HG03521 (cell line): Measurements from ENCODE around the gene PIK3AP1.
"Not testable (repeated sequence)": the region's sequence is repeated elsewhere in the genome, so short reads cannot be mapped to it uniquely, and the experiment has no call there.

Source experiments
- ATAC-seq: cut with Tn5 transposase; IDR thresholded peaks from one replicate; pipeline ENCODE4 v1.9.1; 2021; ENCODE audit warnings: mild to moderate bottlenecking, moderate library complexity; ENCODE audit not compliant: unreplicated experiment

PIK3AP1 gene

DNA sequence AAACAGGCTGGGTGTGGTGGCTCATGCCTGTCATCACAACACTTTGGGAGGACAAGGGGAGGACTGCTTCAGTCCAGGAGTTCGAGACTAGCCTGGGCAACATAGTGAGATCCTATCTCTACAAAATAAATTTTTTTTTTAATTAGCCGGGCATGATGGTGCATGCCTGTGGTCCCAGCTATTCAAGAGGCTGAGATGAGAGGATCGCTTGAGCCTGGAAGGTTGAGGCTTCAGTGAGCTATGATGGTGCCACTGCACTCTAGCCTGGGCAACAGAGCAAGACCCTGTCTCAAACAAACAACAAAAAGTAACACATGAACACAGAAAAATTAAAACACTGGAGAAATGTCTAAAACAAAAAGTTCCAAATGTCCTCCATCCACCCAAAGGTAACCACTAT lies 22.9 kb downstream of the PIK3AP1 start:
- ATAC-seq, result no peak

- ATAC-seq, result no peak
Observed at GRCh38 chr10:96696845-96697425, 23.4 kb downstream of the PIK3AP1 start.

DNA sequence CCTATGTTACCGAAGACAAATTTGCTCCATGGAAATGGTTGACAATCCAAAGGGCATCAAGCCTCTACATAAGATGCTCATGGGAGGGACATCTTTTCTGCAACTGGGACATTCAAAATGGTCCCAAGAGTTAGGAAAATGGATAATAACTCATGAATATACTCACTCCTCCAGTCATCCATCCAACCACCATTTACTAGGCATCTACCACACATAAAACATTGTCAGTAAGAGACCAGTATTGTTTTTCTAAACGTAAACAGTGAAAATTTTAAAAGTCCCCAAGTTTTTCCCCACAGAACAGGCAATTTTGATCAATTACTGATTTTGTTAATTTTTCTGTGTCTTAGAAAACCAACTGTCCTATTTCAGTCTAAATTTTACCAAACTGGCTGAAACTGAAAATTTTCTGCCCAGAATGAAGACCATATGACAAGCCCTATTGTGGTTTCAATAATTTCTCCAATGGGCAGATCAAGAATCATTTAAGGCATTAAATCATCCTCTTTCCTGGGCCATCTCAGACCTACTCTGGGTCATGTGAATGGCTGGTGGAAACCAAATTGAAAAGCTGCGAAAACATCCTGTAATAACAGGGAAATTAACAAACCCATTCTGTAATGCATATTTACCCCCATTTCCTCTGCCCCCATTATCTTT lies 24.2 kb downstream of the PIK3AP1 start:
- no peak for ATAC-seq

- no peak for ATAC-seq
Observed at GRCh38 chr10:96695366-96695765, 24.9 kb downstream of the PIK3AP1 start.

- ATAC-seq, result no peak
Observed at GRCh38 chr10:96693431-96693830, 26.9 kb downstream of the PIK3AP1 start.

DNA sequence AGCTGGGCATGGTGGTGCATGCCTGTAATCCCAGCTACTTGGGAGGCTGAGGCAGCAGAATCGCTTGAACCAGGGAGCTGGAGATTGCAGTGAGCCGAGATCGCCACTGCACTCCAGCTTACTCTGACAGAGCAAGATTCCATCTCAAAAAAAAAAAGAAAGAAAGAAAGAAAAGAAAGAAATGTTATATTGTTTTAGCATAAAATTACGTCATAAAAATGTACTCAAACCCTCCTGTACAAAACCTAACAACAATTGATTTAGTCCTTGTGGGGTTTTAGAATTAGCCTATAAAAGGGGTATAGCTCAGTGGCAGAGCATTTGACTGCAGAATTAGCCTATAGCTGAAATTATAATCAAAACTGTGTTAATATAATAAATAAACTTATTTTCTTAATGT lies 27.9 kb downstream of the PIK3AP1 start:
- ATAC-seq, result no peak

DNA sequence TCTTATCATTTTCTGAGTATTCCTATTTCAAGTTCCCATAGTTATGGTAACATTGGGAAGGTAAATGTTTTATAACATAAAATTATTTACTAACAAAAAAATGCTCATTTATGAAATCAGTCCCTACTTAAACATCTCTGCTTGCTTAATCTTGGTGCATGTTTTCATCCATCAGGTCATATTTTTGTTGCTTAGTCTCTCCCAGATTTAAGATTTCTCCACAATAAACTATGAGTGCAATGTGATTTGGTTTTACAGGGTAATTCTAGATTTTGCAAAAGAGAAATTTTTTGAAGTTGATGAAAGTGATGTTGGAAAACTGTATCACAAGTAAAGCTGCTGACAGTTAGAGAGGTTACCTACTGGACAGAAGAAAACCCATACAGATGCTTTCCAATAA lies 28.6 kb downstream of the PIK3AP1 start:
- ATAC-seq, result no peak

GRCh38 chr10:96690755-96691730 lies 29.3 kb downstream of the PIK3AP1 start:
- ATAC-seq, result no peak

DNA sequence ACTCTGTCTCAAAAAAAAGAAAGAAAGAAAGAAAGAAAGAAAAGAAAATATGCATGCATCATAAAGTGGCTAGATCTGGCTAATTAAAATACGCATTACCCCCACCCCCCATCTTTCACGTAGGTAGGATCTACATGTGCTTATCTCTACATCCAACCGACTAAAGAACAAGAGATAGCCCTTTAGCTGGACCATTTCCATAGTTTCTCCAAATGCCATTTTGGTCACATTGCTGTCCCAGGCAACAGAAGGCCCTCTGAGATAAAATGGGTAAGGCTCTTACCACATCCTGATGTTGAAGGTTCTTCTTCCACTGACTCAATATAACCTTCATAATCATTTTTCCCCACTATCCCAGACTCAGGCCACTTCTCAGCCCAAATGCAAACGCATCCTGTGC lies 31.5 kb downstream of the PIK3AP1 start:
- no peak for ATAC-seq

- no peak for ATAC-seq
Observed at GRCh38 chr10:96687317-96688012, 32.8 kb downstream of the PIK3AP1 start.

DNA sequence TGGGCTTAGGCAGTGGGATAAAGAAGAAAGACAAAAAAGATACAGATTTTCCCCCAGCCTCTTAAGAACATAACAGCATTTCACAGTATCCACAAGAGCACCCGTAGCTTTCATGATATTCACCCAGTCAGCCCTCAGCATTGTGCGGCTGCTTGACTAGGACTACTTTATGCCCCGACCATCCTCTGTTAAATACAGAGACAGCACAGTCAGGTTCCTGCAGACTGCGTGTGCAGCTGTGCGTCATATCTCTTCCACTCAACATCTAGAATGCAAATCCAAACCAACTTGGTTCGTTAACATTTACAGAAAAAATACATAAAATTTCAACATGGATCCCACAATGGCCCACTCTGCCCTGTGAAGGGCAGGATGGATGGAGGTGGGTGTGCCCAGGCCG lies 33.8 kb downstream of the PIK3AP1 start:
- no peak for ATAC-seq

DNA sequence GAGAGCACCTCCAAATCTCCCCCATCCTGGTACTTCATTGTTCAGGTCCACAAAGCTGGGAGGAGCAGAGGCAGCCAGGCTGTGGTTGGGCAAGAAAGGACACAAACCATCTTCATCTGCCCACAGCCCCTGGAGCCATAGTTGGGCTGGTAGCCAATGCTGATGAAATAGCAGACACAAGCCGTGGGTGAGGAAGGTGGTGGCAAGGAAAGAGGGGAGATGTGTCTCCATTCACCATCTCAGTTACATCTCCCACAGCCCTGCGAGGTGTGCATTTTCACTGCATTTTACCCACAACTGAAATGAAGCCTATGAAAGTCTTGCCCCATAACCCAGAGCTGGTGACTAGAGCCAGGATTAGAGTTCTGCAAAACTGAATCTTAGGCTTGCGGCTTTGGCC lies 35.0 kb downstream of the PIK3AP1 start:
- ATAC-seq, result no peak

DNA sequence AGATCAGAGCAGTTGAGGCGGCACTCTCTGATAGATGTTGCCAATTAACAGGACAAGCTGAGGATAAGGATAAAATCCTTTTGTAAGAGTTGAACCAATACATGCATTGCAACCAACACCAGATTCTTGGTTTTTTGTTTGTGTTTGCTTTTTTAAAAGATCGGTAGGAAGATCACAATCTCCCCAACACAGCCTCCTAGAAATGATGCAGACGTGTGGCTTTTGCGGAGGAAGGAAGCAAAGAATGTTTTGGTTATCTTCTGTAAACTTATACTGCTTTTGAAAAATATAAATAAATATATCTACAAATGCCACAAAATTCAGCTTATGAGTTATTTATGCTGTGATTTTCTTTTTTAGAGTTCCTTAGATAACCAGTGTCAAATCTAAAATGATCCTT lies 35.5 kb downstream of the PIK3AP1 start:
- ATAC-seq, result no peak

DNA sequence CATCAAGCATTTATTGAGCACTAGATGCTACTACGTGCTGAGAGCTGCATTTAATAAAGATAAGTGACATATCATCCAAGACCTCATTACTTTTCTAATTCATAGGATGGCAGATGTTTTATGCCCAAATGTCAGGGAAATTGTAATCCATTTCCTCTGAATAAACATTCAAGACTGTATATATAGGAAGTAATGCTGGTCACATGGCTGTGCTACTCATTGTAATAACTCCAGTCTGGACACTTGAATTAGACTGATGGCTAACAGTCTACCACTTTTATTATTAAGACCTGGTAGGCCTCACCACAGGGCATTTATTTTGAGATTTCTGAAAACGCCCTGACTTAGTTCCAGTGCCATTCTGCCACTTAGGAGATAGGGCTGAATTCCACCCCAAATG lies 36.6 kb downstream of the PIK3AP1 start:
- no peak for ATAC-seq

DNA sequence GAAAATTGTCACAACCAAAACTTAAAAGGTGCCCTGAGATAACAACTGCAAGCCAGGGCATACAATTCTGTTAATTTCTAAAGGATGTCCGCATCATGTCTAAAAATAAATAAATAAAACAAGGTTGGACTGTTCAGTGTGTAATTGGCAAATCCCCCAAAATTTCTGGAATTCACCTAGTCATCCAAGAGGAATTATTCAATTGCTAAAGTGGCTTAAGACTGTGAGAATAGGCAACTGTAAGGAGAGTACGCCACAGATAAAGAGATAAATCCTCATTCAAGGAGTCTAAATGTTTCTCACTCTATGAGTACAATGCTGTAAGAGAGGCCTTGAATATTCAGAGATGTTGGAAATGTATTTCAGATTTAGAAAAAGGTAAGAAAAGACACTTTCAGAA lies 37.2 kb downstream of the PIK3AP1 start:
- ATAC-seq, result no peak

DNA sequence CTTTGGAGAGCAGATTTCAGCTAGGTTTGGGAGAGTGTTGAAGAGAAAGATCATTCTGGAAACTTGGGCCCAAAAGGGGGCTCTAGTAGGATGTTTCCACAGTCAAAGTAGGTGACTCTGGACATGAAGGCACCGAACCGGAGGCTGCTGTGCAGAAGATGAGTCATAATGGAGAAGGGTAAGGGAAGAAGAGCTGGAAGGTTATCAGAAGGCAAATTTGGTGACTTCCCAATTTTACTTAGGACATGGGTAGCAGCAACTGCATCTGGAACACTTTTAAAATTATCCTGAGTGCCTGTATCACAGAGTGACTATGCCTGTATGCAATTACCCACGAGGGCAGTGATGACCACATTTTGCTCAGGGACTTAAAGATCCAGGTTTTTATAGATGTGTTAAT lies 38.8 kb downstream of the PIK3AP1 start:
- ATAC-seq, result no peak

GRCh38 chr10:96680463-96680862 lies 39.9 kb downstream of the PIK3AP1 start:
- not testable (repeated sequence) for ATAC-seq

GRCh38 chr10:96678725-96679124 lies 41.6 kb downstream of the PIK3AP1 start:
- ATAC-seq, result no peak

DNA sequence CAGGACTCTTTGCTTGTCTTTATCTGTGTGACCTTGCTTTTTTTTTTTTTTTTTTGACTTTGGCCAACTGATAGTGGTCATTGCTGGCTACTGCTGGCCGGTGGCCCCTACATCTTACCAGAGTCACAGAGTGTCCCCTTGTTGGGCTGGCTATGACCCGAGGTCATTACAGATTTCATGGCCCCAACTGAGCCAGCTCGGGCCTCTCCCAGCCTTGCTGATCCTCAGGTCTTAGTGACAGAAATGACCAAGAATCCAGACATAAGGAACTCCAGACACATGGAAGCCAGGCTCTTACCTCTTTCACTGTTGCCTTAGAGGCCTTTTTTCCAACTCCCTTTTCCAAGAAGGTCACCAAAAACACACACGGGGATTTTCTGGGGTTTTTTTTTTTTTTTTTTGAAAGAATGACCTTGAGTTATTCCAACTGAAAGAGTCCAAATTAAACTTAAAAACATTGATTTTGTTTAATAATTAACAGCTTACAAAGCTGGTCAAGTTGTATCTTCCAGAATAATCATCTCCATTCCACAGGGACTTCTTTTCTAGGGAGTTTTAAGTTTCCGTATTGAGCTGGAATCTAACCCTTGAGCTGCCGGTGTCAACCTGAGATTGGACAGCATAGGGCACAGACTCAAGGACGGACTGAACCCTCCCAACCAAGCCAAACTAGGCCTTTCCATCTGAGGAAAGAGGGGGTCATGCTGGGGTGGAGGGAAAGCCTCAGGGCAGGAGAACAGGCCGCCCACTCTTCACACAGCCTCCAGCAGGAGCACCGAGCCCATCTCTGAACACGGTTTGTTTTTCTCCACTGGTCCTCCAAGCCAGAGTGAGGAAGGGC lies 43.8 kb downstream of the PIK3AP1 start:
- no peak for ATAC-seq

GRCh38 chr10:96675846-96676245 lies 44.5 kb downstream of the PIK3AP1 start:
- no peak for ATAC-seq
